Stimulated activated naive B cell treated with anti-CD40 and anti-IgM and Interleukin-4, amounts not matched to agents 10 μg/mL and 1 μg/mL and 100 μg/mL, for 72 hours (primary cell): ENCODE data around the gene SYNM.
"Not testable (repeated sequence)": the region's sequence is repeated elsewhere in the genome, so short reads cannot be mapped to it uniquely, and the experiment has no call there.

Source experiments
- ATAC-seq, 2 donors: fragments of 150-1000 bp; cut with Tn5 transposase; replicated peaks; 2 replicates each; pipeline ENCODE4 v1.10.0; 2021; ENCODE audit warnings: moderate library complexity in 1 of 2
- DNase-seq: peaks from one replicate; pipeline ENCODE4 v3.0.0; 2021
- H3K27ac Mint-ChIP-seq: one replicate; pipeline ENCODE4 v1.8.0; 2022; ENCODE audit warnings: mild to moderate bottlenecking, mixed read lengths
- H3K27me3 Mint-ChIP-seq, 2 donors: one replicate each; pipeline ENCODE4 v1.8.0; 2022; ENCODE audit warnings: mixed read lengths in 2 of 2
- H3K36me3 Mint-ChIP-seq, 2 donors: one replicate each; pipeline ENCODE4 v1.8.0; 2022; ENCODE audit warnings: mixed read lengths in 2 of 2, mild to moderate bottlenecking in 1 of 2
- H3K4me1 Mint-ChIP-seq, 2 donors: one replicate each; pipeline ENCODE4 v1.8.0; 2022; ENCODE audit warnings: mixed read lengths in 2 of 2, mild to moderate bottlenecking in 1 of 2
- H3K4me3 Mint-ChIP-seq, 2 donors: one replicate each; pipeline ENCODE4 v1.8.0; 2022; ENCODE audit warnings: mild to moderate bottlenecking in 2 of 2, mixed read lengths in 2 of 2, moderate library complexity in 1 of 2
- H3K9me3 Mint-ChIP-seq, 2 donors: one replicate each; pipeline ENCODE4 v1.8.0; 2022; ENCODE audit warnings: mixed read lengths in 2 of 2, mild to moderate bottlenecking in 1 of 2

The SYNM gene

DNA sequence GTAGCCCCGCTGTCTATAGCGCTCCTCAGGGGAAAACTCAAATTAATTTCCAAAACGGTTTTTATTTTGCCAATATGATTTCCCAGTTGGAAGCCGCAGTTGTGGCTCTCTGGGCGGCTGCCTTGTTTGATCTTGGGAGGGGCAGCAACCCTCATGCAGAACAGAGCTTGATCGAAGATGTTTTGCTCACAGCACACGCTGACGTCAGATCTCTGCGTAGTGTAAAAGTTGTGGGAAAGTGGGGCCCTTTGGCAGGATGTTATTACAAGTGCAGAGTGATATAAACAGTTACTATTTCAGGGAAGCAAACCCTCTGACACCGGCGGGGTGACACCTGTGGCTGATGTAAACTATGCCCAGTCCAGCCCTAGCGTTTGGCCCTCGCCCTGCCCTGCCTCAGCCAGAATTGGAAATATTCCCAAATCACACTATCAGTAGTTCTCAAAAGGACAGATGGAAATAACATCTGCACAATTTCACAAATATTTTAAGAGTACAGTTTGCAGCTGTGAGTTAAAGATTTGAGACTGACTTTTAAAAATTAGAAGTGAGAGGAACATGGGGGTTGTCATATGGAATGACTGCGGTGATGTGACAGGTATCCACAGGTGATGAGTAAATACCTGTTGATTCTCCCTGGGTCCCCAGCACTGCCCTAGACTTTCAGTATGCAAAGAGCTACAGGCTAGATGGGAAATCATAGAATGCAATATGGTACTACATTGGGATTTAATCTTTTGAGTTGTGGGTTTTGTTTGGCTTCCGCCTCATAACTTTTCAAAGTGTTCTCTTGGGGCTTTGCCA, 1.7 kb downstream of the SYNM start:
- peaks cover 37 to 55% of the 10 kb centered on the region in 2 donors for H3K27me3 Mint-ChIP-seq
- H3K4me3 Mint-ChIP-seq, result peak overlapping the region in 1 of 2 donors; percentile 17
- H3K9me3 Mint-ChIP-seq, result no peaks in the 10 kb centered on the region
- peaks cover 4 to 11% of the 10 kb centered on the region in 2 donors for H3K4me1 Mint-ChIP-seq
- DNase-seq, result no peak
- H3K27ac Mint-ChIP-seq, result no peak overlapping the region
- no peaks in the 10 kb centered on the region for H3K36me3 Mint-ChIP-seq
- ATAC-seq, result no peak

DNA sequence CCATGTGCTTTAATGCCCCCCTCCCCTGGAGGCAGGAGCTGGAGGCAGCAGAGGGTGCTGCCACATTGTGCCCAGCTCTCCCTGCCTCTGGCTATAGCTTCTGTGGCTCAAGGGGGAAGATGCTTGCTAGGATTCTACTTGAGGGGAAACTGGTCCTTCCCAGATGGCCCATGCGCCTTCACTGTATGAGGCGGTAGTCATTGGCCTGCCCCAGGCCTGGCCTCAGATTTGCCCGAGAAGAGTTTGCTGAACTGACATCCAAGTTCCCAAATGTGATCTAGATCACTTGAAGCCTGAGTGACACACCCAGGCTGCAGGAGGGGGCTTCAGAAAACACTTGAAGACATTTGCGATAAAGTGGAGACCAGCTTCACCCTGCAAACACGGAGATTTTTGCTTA, 4.1 kb downstream of the SYNM start:
- peaks cover 4 to 11% of the 10 kb centered on the region in 2 donors for H3K4me1 Mint-ChIP-seq
- DNase-seq (no peak), ATAC-seq (no peak)
- peaks cover 22 to 33% of the 10 kb centered on the region in 2 donors for H3K27me3 Mint-ChIP-seq
- no peaks in the 10 kb centered on the region for H3K36me3 Mint-ChIP-seq
- no peak overlapping the region for H3K27ac Mint-ChIP-seq
- no peak overlapping the region for H3K4me3 Mint-ChIP-seq
- no peaks in the 10 kb centered on the region for H3K9me3 Mint-ChIP-seq

DNA sequence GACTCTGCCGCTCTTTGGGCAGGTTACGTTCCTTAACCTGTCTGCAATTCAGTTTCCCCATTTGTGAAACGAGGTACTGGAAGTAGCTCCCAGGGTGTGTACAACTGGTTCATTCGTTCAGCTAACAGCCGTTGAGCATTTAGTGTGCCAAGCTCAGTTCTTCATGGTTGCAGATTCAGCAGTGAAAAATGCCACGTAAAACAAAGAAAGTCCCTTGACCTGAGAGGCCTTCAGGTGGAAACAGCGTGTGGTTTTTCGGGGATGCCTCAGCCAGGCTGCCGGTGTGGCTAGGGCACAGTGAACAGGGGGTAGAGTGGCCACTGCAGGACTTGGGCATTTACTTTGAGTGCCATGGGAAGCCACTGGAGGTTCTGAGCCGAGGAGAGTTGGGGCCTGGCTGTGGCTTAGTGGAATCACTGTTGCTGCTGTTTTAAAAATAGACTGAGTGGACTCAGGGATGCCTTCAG, 4.7 kb downstream of the SYNM start:
- no peak for ATAC-seq
- no peaks in the 10 kb centered on the region for H3K36me3 Mint-ChIP-seq
- no peak overlapping the region for H3K4me3 Mint-ChIP-seq
- H3K27ac Mint-ChIP-seq, result no peak overlapping the region
- H3K27me3 Mint-ChIP-seq, result peaks cover 20 to 33% of the 10 kb centered on the region in 2 donors
- no peak for DNase-seq
- no peaks in the 10 kb centered on the region for H3K9me3 Mint-ChIP-seq
- H3K4me1 Mint-ChIP-seq, result peaks cover 4 to 11% of the 10 kb centered on the region in 2 donors

DNA sequence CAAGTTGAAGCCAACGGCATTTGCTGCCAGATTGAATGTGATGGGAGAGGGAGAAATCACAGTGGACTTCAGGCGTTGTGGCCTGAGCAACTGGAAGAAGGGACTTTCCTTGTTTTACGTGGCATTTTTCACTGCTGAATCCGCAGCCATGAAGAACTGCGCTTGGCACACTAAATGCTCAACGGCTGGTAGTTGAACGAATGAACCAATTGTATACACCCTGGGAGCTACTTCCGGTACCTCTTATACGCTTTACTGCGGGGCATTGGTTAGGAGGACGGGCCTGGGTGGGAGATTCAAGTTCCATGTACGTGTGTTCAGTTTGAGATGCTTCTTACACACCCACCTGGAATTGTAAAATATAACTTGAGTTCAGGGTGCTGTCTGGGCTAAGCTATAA, 5.2 kb downstream of the SYNM start:
- Mint-ChIP-seq H3K36me3 (no peaks in the 10 kb centered on the region), H3K4me1 (peaks cover 2 to 7% of the 10 kb centered on the region in 2 donors), H3K27ac (no peak overlapping the region), H3K9me3 (no peaks in the 10 kb centered on the region), H3K27me3 (peaks cover 15 to 28% of the 10 kb centered on the region in 2 donors), H3K4me3 (no peak overlapping the region)
- DNase-seq (no peak), ATAC-seq (no peak)

DNA sequence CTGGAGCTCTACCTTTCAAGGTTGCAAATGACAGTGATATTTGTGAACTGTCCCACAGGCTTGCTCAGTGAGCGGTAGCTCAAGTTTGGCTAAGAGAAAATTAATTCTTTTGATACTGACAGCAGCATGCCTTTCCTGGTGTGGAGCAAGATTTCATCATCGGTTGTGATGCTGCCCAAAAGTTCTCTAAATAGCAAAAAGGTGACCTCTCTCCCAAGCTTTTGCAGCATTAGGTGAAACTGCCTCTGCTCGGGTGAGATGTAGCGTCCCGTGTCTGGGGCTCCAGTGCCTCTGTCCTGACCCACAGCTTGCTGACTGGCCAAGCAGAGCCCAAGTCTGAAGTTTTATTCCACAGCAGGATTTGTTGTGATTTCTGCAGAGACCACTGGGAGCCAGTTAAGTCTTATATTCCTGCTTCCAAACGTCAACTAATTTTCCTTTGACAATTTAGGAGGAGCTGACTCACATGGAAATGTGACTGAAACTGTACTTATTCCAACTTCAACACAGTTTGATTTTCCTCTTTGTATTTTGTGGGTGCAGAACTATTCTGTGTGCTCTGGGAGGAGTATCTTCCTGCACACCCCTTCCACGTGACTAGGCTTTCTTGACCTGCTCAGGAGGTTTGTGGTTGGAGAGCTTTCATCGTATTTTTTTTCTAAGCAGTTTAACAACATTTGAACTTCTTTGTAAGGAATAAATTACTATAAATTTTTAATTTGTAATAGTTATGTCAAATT, 5.9 kb downstream of the SYNM start:
- Mint-ChIP-seq H3K27ac (no peak overlapping the region), H3K9me3 (no peaks in the 10 kb centered on the region), H3K36me3 (no peaks in the 10 kb centered on the region), H3K4me1 (peaks cover under 1 to 3% of the 10 kb centered on the region in 2 donors), H3K27me3 (peaks cover 15 to 24% of the 10 kb centered on the region in 2 donors), H3K4me3 (no peak overlapping the region)
- no peak for DNase-seq
- no peak for ATAC-seq

DNA sequence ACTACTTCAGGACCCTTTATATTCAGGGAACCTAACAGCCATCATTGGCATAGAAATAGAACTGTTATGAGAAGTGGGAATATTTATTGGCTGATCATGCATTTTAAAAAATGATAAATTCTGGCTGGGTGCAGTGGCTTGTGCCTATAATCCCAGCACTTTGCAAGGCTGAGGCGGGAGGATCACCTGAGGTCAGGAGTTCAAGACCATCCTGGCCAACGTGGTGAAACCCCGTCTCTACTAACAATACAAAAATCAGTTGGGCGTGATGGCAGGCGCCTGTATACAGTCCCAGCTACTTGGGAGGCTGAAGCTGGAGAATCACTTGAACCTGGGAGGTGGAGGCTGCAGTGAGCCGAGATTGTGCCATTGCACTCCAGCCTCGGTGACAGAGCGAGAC, 6.8 kb downstream of the SYNM start:
- not testable (repeated sequence) for DNase-seq, H3K4me3 Mint-ChIP-seq, H3K9me3 Mint-ChIP-seq, ATAC-seq, H3K36me3 Mint-ChIP-seq, H3K4me1 Mint-ChIP-seq, H3K27ac Mint-ChIP-seq
- H3K27me3 Mint-ChIP-seq, result peaks cover 11 to 16% of the 10 kb centered on the region in 2 donors

DNA sequence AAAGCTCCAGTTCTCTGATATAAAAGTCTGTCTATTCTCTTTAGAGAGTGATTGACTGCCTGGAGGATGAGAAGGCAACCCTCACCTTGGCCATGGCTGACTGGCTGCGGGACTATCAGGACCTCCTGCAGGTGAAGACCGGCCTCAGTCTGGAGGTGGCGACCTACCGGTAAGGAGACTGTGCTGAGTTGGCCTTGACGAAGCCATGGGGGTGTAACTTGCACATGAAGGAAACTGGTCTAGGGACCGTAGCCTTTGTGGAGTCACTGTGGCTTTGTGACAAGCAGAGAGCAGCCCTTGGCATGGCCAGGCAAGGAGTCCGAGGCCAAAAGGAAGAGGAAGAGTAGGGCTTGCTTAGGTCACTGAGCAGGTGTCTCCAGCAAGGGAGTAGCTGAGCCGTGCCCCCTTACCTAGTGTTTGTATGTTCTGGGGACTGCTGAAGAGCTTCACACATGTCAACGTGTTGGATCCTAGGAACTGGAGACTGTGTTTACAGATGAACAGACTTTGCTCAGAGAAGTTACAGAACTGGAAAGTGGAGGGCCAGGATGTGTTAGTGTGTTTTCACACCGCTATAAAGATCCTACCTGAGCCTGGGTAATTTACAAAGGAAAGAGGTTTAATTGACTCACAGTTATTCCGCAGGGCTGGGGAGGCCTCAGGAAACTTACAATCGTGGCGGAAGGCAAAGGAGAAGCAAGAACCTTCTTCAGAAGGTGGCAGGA, 8.8 kb downstream of the SYNM start:
- ATAC-seq (no peak), DNase-seq (no peak)
- Mint-ChIP-seq H3K27ac (no peak overlapping the region), H3K27me3 (peaks cover 4 to 5% of the 10 kb centered on the region in 2 donors), H3K36me3 (no peaks in the 10 kb centered on the region), H3K4me3 (no peak overlapping the region), H3K9me3 (no peaks in the 10 kb centered on the region), H3K4me1 (no peaks in the 10 kb centered on the region)

DNA sequence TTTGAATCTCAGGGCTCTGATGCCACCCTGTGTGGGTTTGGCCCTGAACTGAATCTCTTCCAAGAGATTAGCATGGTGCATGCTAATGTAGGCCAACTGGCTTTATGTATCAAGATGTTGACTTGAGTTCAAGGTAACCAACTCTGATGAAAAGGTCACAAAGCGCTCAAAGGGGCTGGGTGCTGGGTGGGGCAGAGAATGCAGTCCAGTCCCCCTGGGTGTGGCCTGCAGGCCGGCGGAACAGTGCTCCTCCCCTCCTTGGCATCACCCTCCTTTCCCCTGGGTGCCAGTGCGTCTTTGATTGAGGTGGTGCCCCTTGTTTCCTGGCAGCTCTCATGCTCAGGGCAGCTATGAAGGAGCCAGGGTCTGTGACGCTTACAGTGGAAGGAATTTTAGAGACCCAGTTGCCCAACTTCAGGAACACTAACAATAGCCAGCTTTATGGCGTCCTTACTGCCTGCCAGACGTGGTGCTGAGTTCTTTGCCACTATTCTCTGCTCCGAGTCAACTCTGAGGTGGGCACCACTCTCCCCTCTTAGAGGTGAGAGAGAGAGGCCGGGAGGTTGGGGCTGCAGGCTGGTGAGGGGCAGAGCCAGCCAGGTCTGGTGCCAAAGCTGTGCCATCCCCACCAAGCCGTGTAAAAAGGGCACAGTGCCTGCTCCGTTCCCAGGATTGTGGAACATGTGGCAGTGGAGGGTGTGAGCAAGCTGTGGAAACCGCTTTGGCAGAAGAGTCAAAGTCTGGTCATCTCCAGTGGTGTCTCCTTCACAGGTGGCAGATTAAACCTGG, 9.8 kb downstream of the SYNM start:
- no peaks in the 10 kb centered on the region for H3K27me3 Mint-ChIP-seq
- H3K9me3 Mint-ChIP-seq, result no peaks in the 10 kb centered on the region
- ATAC-seq, result no peak
- no peak for DNase-seq
- no peak overlapping the region for H3K4me3 Mint-ChIP-seq
- H3K27ac Mint-ChIP-seq, result no peak overlapping the region
- no peaks in the 10 kb centered on the region for H3K4me1 Mint-ChIP-seq
- H3K36me3 Mint-ChIP-seq, result no peaks in the 10 kb centered on the region

DNA sequence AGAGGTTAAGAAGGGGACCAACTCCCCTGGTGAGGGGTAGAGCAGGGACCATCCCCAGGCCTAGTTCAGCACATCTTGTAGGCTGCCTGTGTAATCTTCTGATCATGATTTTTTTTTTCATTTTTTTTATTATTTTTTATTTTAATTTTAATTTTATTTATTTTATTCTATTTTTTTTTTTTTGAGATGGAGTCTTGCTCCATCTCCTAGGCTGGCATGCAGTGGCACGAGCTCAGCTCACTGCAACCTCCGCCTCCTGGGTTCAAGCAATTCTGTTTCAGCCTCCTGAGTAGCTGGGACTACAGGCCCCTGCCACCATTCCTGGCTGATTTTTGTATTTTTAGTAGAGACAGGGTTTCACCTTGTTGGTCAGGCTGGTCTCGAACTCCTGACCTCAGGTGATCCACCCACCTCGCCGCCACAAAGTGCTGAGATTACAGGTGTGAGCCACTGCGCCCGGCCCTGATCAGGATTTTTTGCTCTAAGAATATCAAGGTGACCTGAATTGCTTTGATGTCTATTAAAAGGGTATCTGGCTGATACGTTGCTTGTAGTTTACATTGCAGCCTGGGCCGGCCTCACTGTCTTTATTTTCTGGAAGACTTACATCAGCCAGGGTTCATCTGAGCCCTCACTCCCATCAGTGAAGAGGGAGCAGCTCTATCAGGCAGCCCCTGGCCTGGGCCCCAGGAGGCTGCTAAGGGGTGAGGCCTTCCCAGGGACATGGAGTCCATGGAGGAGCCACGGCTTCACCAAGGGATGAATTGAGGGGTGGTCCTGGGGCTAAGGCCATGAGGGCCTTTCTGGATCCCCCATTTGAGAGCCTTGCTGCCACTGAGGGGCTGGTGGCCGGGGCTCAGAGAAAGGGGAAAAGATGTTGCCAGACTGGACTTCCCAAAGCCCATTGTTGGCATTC, 10.7 kb downstream of the SYNM start:
- Mint-ChIP-seq H3K36me3 (no peaks in the 10 kb centered on the region), H3K4me1 (no peaks in the 10 kb centered on the region), H3K9me3 (no peaks in the 10 kb centered on the region), H3K27me3 (no peaks in the 10 kb centered on the region), H3K4me3 (no peak overlapping the region), H3K27ac (no peak overlapping the region)
- ATAC-seq (no peak), DNase-seq (no peak)

DNA sequence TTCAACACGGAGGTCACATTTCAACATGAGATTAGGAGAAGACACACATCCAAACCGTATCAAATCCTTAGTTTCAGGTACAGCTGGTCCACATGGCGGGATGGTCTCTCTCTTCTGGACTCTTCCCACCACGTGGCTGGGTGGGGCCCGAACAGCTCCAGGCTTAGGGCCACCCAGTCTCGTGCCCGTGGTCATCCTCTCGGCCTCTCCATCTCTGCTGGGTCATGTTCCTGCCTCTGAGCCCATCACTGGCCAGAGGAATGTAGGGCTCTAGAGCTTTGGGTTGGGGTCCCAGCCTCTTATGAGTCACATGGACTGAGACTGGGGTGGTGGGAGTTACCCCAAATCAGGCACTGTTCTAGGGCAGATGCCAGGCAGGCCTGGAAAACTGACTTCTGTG, 12.2 kb downstream of the SYNM start:
- no peak overlapping the region for H3K4me3 Mint-ChIP-seq
- ATAC-seq, result no peak
- no peaks in the 10 kb centered on the region for H3K4me1 Mint-ChIP-seq

DNA sequence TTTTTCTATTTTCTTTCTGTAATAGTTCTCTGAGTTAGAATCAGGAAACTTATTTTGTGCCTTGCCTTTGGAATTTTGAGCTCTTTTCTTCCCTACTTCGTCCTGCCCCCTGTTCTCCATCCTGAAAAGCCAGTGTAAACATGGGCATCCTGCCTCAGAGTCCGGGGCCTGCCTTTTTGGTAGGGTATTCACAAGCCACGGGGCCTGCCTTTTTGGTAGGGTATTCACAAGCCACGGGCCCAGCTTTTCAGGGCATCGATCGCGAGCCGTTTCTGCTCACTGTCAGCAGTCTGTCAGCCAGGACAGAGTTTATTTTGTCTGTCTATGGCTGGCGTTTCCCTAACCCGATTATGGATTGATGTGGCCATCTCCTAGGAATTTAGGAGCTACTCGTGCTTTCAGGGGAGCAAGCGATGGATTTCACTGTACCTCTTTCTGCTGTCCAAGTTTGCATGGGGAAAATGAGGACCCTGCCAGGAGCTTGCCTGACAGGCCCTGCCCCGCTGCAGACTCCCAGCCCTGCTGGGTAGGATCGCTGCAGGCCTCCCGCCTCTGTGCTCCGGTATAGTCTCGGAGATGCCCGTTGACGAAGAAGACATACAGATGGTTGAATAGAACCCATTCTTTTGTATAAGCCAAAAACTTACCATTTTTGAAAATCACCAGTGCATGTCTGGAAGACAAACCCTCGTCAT, 12.8 kb downstream of the SYNM start:
- H3K9me3 Mint-ChIP-seq, result no peaks in the 10 kb centered on the region
- H3K27ac Mint-ChIP-seq, result no peak overlapping the region
- H3K4me3 Mint-ChIP-seq, result no peak overlapping the region
- ATAC-seq (no peak), DNase-seq (no peak)
- no peaks in the 10 kb centered on the region for H3K36me3 Mint-ChIP-seq
- peaks cover 0 to 7% of the 10 kb centered on the region in 2 donors for H3K27me3 Mint-ChIP-seq
- H3K4me1 Mint-ChIP-seq, result no peaks in the 10 kb centered on the region

More for the DNA sequence above, 12.2 kb downstream of the SYNM start:
- Mint-ChIP-seq H3K27me3 (peaks cover 0 to 7% of the 10 kb centered on the region in 2 donors), H3K36me3 (no peaks in the 10 kb centered on the region), H3K9me3 (no peaks in the 10 kb centered on the region), H3K27ac (no peak overlapping the region)
- no peak for DNase-seq

DNA sequence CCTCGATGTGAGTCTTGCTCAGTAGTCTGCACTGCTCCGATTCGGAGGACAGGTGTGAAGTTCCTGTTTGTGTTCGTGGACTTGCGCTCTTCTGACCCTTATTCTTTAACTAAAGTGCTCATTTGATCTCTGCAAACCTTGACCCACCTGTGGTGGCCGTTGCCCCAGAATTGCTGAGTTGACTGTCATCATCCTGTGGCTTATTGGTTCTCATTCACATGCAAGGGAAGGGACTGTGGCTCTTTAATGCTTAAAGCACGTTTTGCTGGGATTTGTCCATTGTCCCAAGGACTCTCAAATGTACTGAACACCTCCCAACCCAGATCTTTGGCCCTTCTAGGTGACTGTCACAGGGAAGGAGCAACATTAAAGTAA, 13.4 kb downstream of the SYNM start:
- no peaks in the 10 kb centered on the region for H3K4me1 Mint-ChIP-seq
- DNase-seq (no peak), ATAC-seq (no peak)
- H3K4me3 Mint-ChIP-seq, result no peak overlapping the region
- H3K36me3 Mint-ChIP-seq, result no peaks in the 10 kb centered on the region
- no peaks in the 10 kb centered on the region for H3K9me3 Mint-ChIP-seq
- peaks cover 0 to 11% of the 10 kb centered on the region in 2 donors for H3K27me3 Mint-ChIP-seq
- no peak overlapping the region for H3K27ac Mint-ChIP-seq
